T-helper 2 cell treated with Interferon-gamma antibody and Interleukin-4, amounts not matched to agents 100 ng/mL and 5 ng/mL, for 36 hours (primary cell): ENCODE data around the gene GIGYF1. TPM values are rescaled to one million over a fixed set of nuclear protein-coding genes. Genes with fewer than 3 reads are reported as not detected.
"Not testable (repeated sequence)": the region's sequence is repeated elsewhere in the genome, so short reads cannot be mapped to it uniquely, and the experiment has no call there.

Experiments used
- intact Hi-C: fragments of 100-400 bp; cut with micrococcal nuclease; formaldehyde crosslinking; loops from one replicate; pipeline ENCODE4 v1.15.1; 2023
- total RNA-seq: library from RNA; stranded (reverse); gene quantifications from 2 replicates; pipeline ENCODE4 v1.2.3, GENCODE V29; 2022

The GIGYF1 gene
- total RNA-seq, 1 donor from 2014 or later, result 43.5 TPM

GRCh38 chr7:100675105-100675451 is 19.0 kb downstream of the GIGYF1 start:
- intact Hi-C loops, result loop anchor here (1.0 kb wide), 1 partner anchor 16 kb away; no protein-coding TSS in a partner anchor

GRCh38 chr7:100674411-100675104 is 19.5 kb downstream of the GIGYF1 start:
- intact Hi-C loops, result loop anchor here (1.0 kb wide), 1 partner anchor 17 kb away; no protein-coding TSS in a partner anchor

- intact Hi-C loops, result loop anchor here (1.0 to 2.0 kb wide), 8 partner anchors 31 to 245 kb away; partner anchors contain the start of genes AGFG2, FBXO24, LRCH4 and MEPCE
Observed at GRCh38 chr7:100673942-100674410, 20.1 kb downstream of the GIGYF1 start.

- intact Hi-C loops, result loop anchor here (1.0 to 2.0 kb wide), 8 partner anchors 32 to 244 kb away; partner anchors contain the start of genes AGFG2, FBXO24, LRCH4 and MEPCE
Observed at GRCh38 chr7:100673302-100673941, 20.6 kb downstream of the GIGYF1 start, which contains the start of gene GNB2. Gene GNB2, plus strand, starts transcription at chr7:100673740. Its CDS starts 2,526 bp downstream, at chr7:100676266.

GRCh38 chr7:100671353-100672327 is 22.4 kb downstream of the GIGYF1 start:
- intact Hi-C loops, result loop anchor here (2.0 kb wide), 1 partner anchor 193 kb away; the partner anchor contains the start of gene TSC22D4

GRCh38 chr7:100670074-100670473 is 24.0 kb downstream of the GIGYF1 start:
- intact Hi-C loops, result no loop called here

GRCh38 chr7:100669106-100669505 is 24.9 kb downstream of the GIGYF1 start:
- intact Hi-C loops, result not testable (repeated sequence)

- intact Hi-C loops, result no loop called here
Observed at GRCh38 chr7:100668069-100668449, 26.0 kb downstream of the GIGYF1 start.

- intact Hi-C loops, result no loop called here
Observed at GRCh38 chr7:100667331-100668068, 26.6 kb downstream of the GIGYF1 start.

GRCh38 chr7:100665168-100665726 is 28.8 kb downstream of the GIGYF1 start:
- intact Hi-C loops, result no loop called here

GRCh38 chr7:100662194-100662776 is 31.8 kb downstream of the GIGYF1 start:
- intact Hi-C loops, result not testable (repeated sequence)

- intact Hi-C loops, result no loop called here
Observed at GRCh38 chr7:100655908-100656674, 38.0 kb downstream of the GIGYF1 start, which contains the start of gene ACTL6B. Gene ACTL6B, minus strand, starts transcription at chr7:100656448. Its CDS starts 94 bp downstream, at chr7:100656354.

- intact Hi-C loops, result no loop called here
Observed at GRCh38 chr7:100654908-100655831, 38.9 kb downstream of the GIGYF1 start.

- intact Hi-C loops, result no loop called here
Observed at GRCh38 chr7:100649826-100650565, 44.1 kb downstream of the GIGYF1 start.

- intact Hi-C loops, result no loop called here
Observed at GRCh38 chr7:100642534-100642907, 51.5 kb downstream of the GIGYF1 start.

GRCh38 chr7:100641860-100642533 is 52.1 kb downstream of the GIGYF1 start:
- intact Hi-C loops, result no loop called here

- intact Hi-C loops, result no loop called here
Observed at GRCh38 chr7:100641463-100641859, 52.6 kb downstream of the GIGYF1 start, which contains the start of gene TFR2. Gene TFR2, minus strand, starts transcription at chr7:100641552. Its CDS starts 43 bp downstream, at chr7:100641509.
